NCI-H446 treated with DMSO at 0.1 percent for 48 hours (cell line): ENCODE measurements around the gene TTLL1.
A peak's percentile ranks its signal among the peaks of the same experiment; 100 is the strongest.

Source experiments
- DNase-seq: peaks from one replicate; lab custom pipeline; 2025; lab: John Stamatoyannopoulos, UW

Gene TTLL1

DNA sequence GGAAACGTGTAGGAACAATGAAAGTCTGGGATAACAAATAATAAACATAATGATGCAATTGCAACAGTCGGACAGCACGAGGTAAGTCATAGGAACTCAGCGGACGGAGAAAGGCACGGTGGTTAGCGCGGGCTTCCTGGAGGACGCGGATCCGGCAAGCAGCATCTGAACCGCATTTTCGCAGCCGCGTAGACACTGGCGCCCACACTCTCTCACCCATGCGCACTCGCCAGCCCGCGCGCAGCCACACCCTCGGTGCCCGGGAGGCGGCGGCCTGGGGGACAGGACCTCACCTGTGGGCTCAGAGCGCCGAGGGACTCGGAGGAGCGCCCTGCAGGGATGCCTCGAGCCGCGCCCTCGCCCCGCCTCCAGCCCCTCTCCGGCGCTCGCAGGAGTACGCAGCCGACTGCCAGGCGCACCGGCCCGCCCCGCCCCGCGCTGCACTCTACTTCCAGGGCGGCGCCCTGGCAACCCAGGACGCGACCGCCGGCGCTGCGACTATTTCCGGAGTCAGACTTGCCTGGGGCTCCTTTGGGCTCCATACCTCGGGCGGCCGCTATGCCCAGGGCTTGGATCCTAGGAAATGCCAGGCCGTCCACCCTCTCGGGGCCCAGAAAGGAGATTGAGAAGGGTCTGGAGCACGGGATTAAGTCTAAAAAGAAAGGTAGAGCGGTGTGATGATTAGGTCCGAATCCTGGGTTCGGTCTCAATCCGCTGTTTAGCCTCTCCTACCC lies at the start of gene TTLL1:
Gene TTLL1, minus strand, starts transcription at position 408 of the 734 bp plus-strand sequence. CDS start 13,805 bp downstream, outside the sequence.
- peak; percentile 72 for DNase-seq

GRCh38 chr22:43136801-43137200 lies 47.6 kb upstream of the TTLL1 start:
- no peak for DNase-seq

- no peak for DNase-seq
Observed at GRCh38 chr22:43136255-43136654, 47.1 kb upstream of the TTLL1 start.

GRCh38 chr22:43135565-43135964 lies 46.4 kb upstream of the TTLL1 start:
- DNase-seq = no peak

DNA sequence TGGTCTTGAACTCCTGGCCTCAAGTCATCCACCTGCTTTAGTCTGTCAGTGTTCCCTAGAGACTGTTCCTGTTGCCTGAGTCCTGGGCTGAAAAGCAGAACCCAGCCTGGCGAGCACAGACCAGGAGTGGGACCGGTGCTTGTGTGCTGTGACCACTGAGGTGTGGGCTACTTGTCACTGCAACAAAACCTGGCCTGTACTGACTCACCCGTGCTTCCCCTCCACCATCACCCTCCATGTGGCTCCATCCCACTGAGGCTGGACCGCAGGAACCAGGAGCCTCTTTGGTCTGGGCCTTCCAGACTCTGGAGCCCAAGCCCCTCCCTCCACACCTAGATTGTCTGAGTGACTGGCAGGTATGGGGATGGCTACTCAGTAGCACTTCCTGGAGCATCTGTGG lies 45.4 kb upstream of the TTLL1 start:
- DNase-seq = no peak

DNA sequence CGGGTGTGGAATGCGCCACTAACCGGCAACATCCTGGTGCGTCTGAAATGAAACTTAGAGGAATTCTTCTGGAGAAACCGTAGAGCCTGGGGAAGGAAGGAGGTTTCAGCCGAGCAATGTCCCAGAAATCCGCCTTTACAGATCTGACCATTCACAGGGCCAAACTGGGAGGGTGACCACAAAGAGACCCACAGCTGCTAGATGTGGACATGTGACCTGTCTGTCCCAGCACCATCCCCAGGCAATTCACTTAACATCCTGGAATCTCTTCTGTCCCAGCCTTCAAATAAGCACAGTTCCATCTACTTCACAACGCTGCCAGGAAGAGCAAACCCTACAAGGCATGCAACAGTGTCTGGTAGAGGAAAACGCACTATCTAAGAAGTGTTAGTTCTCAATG lies 44.2 kb upstream of the TTLL1 start:
- DNase-seq = no peak

DNA sequence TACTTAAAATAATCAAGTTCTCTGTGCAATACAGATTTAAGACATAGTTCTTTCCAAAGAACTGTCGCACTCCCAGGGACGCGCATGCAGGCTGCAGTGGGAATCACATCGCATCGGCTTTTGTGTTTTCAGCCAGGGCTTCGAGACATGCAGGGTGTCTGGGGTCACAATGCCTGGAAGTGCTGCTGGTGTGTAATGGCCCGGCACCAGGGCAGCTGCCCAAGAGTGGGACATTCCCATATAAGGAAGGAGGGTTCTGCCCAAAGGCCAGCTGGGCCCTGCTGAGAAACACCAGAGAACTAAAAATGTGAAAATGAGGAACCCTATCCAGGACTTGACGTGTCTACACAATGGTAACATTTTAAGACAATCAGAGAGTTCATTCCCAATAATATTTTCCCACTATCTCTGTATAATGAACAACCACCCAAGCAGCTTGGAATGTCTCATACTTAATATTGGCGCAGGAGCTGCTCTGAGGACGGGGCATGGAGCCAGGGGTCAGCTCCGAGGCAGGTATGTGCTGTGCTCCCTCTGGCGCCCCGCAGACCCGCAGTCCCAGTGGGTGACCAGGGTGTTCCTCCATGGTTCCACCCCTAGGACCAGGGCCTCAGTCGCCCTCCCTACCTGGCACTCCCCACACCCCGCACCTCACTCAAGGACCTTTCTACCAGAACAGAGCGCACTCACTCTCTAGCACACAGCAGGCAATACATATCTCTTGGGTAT lies 42.7 kb upstream of the TTLL1 start:
- DNase-seq = no peak

DNA sequence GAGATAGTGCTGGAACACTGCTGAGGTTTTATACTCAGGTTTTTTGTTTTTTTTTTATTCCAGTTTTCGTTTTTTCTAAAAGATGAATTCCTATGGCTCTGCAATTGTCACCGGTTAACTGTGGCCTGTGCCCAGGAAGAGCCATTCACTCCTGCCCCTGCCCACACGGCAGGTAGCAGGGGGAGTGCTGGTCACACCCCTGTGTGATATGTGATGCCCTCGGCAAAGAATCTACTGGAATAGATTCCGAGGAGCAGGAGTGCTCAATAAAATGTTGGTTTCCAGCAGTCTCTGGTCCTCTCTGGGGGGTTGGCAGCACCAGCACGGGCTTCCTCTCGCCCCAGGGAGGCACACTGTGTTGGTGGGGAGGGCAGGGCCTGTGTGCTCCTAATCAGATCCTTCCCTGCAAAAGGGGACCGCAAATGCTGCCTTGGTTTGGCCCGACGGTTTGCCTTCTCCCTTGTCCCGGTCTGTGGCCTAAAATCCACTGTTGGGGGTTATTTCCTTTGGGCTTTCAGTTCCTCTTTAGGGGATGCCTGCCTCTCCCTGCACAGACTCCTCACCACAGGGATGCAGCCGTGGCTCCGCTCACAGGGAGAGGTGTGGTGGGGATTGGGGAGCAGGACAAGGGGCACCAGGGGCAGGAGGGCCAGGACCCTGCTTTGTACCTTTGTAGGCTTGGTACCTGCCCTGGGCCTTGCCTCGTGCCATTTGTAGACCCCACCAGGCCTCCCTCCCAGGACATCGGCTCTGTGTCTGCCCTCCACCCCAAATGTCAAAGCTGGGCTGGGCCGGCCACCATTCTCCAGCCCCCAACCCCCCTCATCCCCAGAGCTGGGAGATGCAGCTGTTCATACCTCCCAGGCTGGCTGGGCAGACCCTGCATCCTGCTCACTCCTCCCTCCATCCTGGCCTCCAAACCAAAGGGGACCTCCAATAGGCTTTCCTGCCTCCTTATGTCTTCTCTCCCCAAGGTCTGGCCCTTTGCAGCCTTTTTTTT lies 40.5 kb upstream of the TTLL1 start:
- no peak for DNase-seq

- no peak for DNase-seq
Observed at GRCh38 chr22:43128928-43129424, 39.8 kb upstream of the TTLL1 start.

- DNase-seq = no peak
Observed at GRCh38 chr22:43128116-43128515, 38.9 kb upstream of the TTLL1 start.

- no peak for DNase-seq
Observed at GRCh38 chr22:43127166-43127908, 38.1 kb upstream of the TTLL1 start.

DNA sequence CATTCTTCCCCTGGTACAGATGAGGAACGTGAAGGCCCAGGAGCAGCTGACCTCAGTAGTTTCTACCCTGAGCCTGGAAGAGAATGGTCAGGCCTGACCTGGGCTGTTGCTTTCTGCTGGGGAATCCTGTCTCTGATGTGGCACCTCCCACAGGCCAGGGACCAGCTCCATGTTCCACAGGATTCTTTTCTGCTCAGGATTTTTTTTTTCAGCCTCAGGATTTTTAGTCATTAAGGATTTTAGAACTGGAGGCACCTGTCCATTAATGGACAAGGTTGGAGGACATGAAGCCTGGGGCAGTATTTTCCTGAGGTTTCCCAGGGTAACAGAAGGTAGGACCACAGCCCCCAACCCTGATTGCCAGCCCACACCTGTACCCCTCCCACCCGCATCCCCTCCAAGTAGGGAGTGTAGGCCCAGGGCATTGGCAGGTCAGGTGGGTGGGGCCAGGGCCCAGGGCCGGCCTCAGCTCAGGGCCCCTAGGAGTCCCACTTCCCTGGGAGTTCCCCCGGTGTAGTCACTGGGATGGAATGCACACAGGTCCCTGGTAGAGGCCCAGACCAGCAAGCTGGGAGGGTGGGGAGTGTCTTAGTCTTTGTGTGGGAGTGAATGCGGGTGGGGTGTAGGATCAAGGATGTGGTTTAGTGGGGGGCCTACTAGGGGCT lies 37.4 kb upstream of the TTLL1 start:
- DNase-seq = no peak

GRCh38 chr22:43118953-43119458 lies 29.8 kb upstream of the TTLL1 start:
- no peak for DNase-seq

GRCh38 chr22:43118024-43118849 lies 29.0 kb upstream of the TTLL1 start:
- DNase-seq = no peak

DNA sequence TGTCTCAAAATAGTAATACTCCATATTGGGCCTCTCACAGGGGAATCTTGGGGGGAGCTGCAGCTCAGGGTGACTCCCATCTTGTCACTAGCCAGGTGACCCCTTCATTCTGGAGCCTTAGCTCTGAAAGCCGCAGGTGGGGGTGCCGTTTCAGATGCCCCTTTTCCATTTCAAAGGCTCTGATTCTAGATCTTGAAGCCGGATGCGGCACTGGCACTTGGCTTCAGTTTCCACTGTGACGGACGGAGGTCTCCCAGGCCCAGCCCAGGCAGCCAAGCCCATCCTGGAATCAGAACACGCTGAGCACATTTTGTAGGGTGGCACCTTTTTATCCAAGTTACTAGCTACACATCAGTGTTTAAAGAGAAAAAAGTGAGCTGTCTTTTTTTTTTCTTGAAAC lies 27.7 kb upstream of the TTLL1 start:
- no peak for DNase-seq

DNA sequence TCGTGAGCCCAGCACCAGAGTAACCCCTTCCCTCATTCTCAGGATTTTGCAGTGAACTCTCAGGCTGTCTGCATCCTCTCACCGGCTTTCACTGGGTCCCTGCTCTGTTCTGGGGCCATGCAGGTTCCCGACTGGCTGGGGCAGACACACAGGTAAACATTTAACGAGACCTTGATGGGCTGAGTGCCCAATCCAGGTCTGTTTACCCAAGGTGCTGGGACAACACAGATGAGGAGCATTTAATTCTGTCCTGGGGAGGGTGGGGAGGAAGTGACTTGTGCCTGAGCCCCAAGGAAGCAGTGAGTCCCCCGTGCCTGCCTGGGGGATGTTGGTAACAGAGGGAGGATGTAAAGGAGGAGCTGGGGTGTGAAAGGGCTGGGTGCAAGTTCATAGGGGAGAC lies 25.8 kb upstream of the TTLL1 start:
- DNase-seq = no peak

GRCh38 chr22:43113526-43114251 lies 24.5 kb upstream of the TTLL1 start:
- DNase-seq = no peak

DNA sequence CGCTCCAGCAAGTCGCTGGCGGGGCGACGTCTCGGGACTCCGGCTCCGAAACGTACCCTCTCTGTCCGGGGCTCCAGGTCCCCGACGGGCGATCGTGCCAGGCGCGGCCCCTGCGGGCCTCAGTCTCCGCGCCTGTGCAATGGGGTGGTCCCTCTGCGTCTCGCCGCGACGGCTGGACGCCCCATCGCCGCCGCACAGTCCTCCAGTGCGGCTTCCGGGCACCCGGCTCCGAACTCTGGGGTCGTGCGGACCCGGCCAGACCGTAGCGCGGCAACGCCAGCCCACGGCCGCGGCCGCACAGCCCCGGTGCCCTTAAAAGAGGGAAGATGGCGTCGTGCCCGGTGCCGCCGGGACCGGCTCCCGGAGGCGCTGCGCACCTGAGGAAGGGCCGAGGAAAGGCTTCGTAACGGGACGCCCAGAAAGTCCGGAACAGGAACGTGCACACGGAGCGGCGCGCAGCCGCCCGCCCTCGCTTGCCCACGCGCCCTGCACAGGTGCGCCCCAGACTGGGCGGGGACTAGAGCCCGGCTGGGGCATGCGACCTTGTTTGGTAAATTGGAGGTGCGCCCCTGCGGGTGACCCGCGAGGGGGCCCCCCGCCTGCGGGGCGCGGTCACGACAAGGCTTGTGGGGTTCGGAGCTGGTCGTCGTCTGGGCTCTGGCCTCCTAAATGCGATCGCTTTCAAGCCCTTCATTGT lies 21.9 kb upstream of the TTLL1 start:
- DNase-seq = no peak
